ENCODE measurements around the gene RNF2.

RNF2 gene

GRCh38 chr1:185096531-185096930, 51.2 kb downstream of the RNF2 start:
- no peak for DNase-seq

DNA sequence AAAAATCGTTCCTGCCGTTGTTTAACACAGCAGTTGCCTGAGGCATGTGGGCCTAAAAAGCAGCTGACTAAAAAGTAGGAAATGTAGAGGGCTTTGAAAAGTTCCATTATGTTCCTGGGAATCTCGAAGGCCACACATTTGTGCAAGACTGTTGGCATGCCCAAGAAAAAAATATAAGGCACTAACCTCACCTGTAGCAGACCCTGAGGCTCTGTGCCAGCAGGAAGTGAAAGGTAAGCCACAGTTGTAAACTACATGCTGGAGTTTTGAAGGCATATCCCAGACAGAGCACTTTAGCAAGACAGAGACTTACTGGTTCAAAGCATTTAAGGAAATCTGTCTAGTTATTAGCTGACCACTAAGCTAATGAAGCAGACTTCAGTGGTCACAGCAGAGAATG, 58.7 kb downstream of the RNF2 start:
- DNase-seq, result no peak

- DNase-seq, result no peak
Measured at GRCh38 chr1:185105121-185105520, 59.8 kb downstream of the RNF2 start.

- peak; percentile 32 for DNase-seq
Measured at GRCh38 chr1:185108321-185108720, 63.0 kb downstream of the RNF2 start.

DNA sequence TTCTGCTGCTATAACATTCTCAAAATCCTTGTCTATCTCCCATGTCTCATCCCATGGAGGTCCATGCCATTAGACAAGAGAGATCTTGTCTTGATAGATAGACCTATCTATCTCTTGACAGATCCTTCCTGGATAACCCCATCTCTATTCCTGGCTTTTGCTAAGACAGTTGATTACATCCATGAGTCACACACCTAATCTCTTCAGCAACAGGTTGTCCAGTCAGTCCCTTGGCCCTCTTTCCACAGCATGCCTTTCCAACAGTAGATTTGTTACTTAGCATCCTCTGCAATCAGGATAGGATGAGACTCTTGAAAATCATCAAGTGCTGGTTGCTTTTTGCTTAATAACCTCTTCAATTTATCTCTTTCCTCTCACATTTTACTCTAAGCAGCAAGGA, 64.8 kb downstream of the RNF2 start:
- no peak for DNase-seq

GRCh38 chr1:185111873-185112272, 66.5 kb downstream of the RNF2 start:
- DNase-seq, result no peak

DNA sequence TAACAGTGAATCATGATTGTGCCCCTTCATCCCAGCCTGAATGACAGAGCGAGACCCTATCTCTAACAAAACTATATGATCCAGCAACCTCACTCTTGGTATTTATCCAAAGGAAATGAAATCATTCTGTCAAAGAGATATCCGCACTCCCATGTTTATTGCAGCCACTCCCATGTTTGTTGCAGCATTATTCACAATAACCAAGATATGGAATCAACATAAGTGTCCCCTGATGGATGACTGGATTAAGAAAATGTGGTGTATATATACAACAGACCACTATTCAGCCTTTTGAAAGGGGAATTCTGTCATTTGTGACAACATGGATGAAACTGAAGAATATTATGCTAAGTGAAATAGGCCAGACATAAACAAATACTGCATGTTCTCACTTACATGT, 67.0 kb downstream of the RNF2 start:
- no peak for DNase-seq

DNA sequence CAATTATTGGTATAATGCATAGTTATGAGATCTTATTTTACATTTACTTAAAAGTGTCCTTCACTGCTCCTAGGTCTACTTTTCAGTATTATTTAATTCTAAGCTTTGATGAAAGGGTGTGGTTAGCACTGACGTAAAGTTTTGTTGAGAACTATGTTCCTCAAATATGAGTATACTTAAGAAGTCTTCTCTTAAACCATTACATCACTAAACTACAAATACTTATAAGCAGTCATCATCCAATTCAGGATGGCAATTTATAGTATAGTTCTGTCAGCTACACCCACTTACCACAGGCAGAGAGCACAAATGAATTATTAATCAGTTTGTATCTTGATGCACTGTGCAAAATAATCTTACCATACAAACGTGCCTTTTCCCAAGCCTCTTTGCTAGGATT, 84.3 kb downstream of the RNF2 start:
- DNase-seq, result no peak

- DNase-seq, result no peak
Measured at GRCh38 chr1:185132534-185132933, 87.2 kb downstream of the RNF2 start.

- DNase-seq, result no peak
Measured at GRCh38 chr1:185137896-185138545, 92.7 kb downstream of the RNF2 start.

- DNase-seq, result no peak
Measured at GRCh38 chr1:185139246-185139645, 93.9 kb downstream of the RNF2 start.

DNA sequence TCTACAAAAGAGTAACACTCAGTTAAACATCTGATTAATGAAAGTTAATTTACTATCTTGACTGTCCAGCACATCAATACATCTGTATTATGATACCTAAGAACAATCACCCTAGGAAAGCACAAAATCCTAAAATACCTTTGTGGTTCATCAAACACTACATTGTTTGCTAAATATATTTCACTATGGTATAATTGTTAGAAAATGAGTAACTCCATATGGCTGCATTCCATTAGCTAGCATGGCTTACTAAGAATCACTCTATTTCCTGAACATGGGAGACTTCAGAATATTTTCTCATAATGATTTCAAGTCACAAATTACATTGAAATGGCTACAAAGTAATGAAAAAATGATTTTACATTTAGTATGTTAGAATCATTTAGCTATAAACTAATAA, 98.9 kb downstream of the RNF2 start:
- DNase-seq, result no peak

DNA sequence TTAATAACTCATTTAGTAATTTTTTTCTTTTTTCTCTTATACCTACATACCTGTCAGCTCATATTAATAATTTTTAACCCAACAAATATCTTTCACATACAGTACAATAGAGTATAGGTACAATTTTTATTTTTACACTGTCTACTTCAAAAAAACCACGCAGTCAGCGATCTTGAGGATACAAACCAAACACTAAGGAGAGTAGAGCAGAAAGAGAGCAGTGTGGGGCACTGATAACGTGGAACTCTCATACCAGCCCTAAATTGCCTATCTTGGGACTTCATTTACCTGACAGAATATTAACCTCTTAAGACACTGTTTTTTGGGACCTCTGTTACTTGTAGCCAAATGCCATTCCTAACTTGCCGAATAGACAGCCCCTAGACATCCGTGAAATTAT, 105.9 kb downstream of the RNF2 start:
- no peak for DNase-seq

Measured in DMS53 (cell line).